ENCODE data around the gene SELPLG.
A peak's percentile ranks its signal among the peaks of the same experiment; 100 is the strongest.

SELPLG gene

DNA sequence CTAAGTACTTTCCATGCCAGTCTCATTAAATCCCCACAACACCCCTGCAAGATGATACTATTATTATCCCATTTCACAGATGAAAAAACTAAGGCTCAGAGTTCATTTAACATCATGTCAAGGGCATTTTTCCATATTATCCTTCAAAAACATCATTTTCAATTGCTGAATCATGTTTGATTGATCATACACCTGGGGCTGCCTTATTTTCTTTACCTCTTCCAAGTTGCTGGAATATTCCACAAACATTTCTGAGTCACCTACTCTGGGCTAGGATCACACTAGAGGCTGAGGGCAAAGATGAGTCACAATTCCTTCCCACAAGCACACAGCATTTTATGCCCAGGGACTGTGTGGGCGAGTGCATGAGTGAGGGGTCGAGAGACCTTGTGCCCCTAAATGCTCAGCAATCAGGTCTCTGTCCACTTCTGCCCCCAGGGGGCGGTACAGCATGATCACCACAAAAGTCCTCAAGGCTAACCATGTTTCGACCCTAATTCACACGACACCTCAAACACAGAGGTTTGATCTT lies 21.7 kb downstream of the SELPLG start:
- peak; percentile 55 for DNase-seq (ENCODE audit: low read depth, low spot score)
- no peak overlapping the region for H3K4me3 ChIP-seq (ENCODE audit: low read length)

- DNase-seq (ENCODE audit: low read depth, low spot score), result no peak
- no peak overlapping the region for H3K4me3 ChIP-seq (ENCODE audit: low read length)
Measured at GRCh38 chr12:108610856-108611605, 22.7 kb downstream of the SELPLG start.

GRCh38 chr12:108610336-108610815 lies 23.3 kb downstream of the SELPLG start:
- no peak overlapping the region for H3K4me3 ChIP-seq (ENCODE audit: low read length)
- DNase-seq (ENCODE audit: low read depth, low spot score), result no peak

DNA sequence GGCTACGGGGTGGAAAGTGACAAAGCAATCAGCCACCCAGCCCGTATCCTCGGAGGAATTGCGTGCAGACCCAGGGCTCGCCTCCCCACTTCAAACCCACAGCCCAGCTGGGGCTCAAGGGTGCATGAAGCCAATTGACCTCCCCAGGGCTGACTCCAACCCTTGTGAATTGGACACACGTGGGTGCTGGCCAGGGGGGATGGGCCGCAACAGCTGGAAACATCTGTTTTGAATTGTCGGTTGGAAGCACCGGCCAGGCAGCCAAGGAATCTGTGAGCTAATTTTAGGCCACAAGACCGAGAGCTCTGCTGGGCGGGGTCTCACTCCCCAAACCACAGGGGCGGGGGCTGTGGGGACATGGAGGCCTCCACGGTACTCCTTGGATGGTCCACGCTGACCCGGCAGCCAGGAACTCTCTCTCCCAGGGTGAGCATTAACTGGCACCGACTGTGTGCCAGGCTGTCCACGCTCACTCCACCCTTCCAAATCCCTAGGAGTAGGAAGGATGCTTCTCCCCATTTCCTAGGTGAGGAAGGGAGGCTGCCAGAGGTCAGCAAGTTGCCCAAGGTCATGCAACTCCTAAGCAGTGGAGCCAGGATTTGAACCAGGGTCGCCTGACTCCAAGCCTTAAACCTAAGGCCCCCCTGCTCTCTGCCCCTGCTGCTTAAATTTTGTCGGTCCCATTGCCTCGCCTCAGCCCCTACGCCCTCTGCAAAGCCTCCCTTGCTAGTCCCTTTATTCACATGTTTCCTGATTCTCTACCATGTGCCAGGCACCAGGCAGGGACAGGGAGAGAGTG lies 24.0 kb downstream of the SELPLG start:
- no peak overlapping the region for H3K4me3 ChIP-seq (ENCODE audit: low read length)
- DNase-seq (ENCODE audit: low read depth, low spot score), result no peak

DNA sequence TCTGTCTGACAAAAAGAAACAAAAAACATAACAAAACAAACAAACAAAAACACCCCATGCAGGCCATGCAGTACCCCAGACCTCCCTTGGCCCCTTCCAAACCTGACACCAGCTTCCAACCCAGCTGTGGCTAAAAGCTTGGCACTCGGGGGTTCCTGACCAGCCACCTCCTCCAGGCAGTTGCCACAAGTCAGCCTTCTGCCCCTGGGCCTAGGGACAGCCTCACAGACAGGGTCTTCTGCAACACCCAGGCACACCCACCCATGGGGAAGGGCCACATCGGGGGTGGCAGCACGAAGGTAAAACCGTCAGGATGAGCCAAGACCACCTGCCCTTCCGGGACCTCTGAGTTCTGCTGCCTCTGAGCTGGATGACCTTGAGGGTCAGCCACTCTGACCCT lies 25.1 kb downstream of the SELPLG start:
- no peak for DNase-seq (ENCODE audit: low read depth, low spot score)
- no peak overlapping the region for H3K4me3 ChIP-seq (ENCODE audit: low read length)

- DNase-seq (ENCODE audit: low read depth, low spot score), result no peak
- no peak overlapping the region for H3K4me3 ChIP-seq (ENCODE audit: low read length)
Measured at GRCh38 chr12:108607981-108608600, 25.6 kb downstream of the SELPLG start.

- no peak for DNase-seq (ENCODE audit: low read depth, low spot score)
- no peak overlapping the region for H3K4me3 ChIP-seq (ENCODE audit: low read length)
Measured at GRCh38 chr12:108606492-108606891, 27.2 kb downstream of the SELPLG start.

GRCh38 chr12:108605690-108606406 lies 27.8 kb downstream of the SELPLG start:
- H3K4me3 ChIP-seq (ENCODE audit: low read length), result no peak overlapping the region
- DNase-seq (ENCODE audit: low read depth, low spot score), result no peak

DNA sequence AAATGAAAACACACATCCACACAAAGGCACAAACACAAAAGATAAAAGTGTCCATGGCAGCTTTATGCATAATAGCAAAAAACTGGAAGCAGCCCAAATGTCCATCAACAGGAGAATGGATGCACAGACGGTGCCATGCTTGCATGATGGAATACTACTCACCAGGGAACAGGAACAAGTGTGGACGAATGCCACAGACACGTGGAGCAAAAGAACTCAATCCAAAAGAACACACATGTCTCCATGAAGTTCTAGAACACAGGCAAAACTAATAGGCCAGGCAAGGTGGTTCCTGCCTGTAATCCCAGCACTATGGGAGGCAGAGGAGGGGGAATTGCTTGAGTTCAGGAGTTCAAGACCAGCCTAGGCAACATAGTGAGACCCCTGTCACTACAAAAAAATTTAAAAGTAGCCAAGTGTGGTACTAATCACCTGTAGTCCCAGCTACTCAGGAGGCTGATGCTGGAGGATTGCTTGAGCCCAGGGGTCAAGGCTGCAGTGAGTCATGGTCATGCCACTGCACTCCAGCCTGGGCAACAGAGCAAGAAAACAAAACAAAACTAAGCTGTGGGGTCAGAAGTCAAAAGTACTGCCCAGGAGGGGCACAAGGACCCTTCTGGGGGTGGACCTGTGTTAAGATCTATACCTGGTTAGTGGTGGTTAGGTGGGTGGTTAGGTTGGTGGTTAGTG lies 28.5 kb downstream of the SELPLG start:
- no peak overlapping the region for H3K4me3 ChIP-seq (ENCODE audit: low read length)
- no peak for DNase-seq (ENCODE audit: low read depth, low spot score)

GRCh38 chr12:108604208-108604941 lies 29.3 kb downstream of the SELPLG start:
- no peak for DNase-seq (ENCODE audit: low read depth, low spot score)
- no peak overlapping the region for H3K4me3 ChIP-seq (ENCODE audit: low read length)

DNA sequence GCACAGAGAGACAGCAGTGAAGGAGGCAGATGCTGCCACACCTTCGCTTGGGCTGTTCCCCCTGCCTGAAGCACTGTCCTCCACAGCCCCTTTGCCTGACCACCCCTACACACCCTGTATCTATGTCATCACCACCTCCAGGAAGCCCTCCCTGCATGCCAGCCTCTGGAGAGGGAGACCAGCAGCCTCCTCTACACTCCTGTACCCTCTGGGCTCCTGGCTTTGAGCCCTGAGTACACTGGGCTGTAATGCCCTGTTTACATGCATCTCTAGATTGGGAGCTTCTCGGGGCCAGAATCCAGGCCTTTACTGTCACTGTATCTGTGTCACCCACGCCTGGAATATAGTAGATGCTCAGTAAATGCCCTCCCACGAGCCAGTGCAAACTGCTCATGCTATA lies 30.0 kb downstream of the SELPLG start:
- DNase-seq (ENCODE audit: low read depth, low spot score), result no peak
- H3K4me3 ChIP-seq (ENCODE audit: low read length), result no peak overlapping the region

- no peak overlapping the region for H3K4me3 ChIP-seq (ENCODE audit: low read length)
- DNase-seq (ENCODE audit: low read depth, low spot score), result no peak
Measured at GRCh38 chr12:108602976-108603704, 30.6 kb downstream of the SELPLG start.

DNA sequence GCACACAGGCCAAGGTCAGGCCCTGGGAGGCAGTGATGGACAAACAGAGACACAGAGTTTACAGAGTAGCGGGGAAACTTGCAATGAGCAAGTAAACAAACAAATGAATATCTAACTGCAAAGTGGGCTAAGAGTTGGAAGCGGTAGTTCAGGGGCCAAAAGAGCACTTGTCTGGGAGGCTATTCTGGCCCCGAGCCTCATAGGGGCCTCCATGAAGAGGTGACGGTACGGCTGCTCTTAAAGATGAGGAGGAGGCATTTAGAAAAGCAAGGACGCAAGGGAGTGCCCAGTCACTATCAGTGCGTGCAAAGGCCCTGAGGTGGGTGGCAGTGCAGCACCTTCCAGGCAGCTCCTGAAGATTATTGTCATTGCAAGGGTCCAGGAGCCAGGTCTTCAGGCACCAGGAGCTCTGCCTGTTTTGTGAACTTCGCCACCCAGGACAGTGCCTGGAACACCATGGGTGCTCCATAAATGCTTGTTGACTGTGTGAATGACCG lies 31.4 kb downstream of the SELPLG start:
- DNase-seq (ENCODE audit: low read depth, low spot score), result no peak
- H3K4me3 ChIP-seq (ENCODE audit: low read length), result no peak overlapping the region

- no peak overlapping the region for H3K4me3 ChIP-seq (ENCODE audit: low read length)
- no peak for DNase-seq (ENCODE audit: low read depth, low spot score)
Measured at GRCh38 chr12:108600702-108601007, 33.0 kb downstream of the SELPLG start.

- no peak overlapping the region for H3K4me3 ChIP-seq (ENCODE audit: low read length)
- no peak for DNase-seq (ENCODE audit: low read depth, low spot score)
Measured at GRCh38 chr12:108599948-108600701, 33.6 kb downstream of the SELPLG start.

GRCh38 chr12:108599541-108599940 lies 34.2 kb downstream of the SELPLG start:
- DNase-seq (ENCODE audit: low read depth, low spot score), result no peak
- H3K4me3 ChIP-seq (ENCODE audit: low read length), result no peak overlapping the region
